H1 (cell line): ENCODE measurements around the gene RHBDL2. TPM values are rescaled to one million over a fixed set of nuclear protein-coding genes. Genes with fewer than 3 reads are reported as not detected.

Experiments used
- BRCA1 ChIP-seq: IDR thresholded peaks from 2 replicates; pipeline ENCODE4 v1.6.1; 2012; ENCODE audit warnings: low read depth, low read length, improper control_type of control experiment
- POU5F1 ChIP-seq: IDR thresholded peaks from 2 replicates; pipeline ENCODE4 v1.6.1; 2011; ENCODE audit warnings: low read depth, mild to moderate bottlenecking, low read length, moderate library complexity
- polyA plus RNA-seq, 7 experiments: library from polyadenylated mRNA; depleted of rRNA in 3 of 7; stranded (reverse) in 5 of 7; unstranded in 2 of 7; fragments of >200 nt in 5 of 7; fragments of 200-250 nt in 2 of 7; gene quantifications; 1 replicate in 5 of 7; 2 replicates in 1 of 7; 4 replicates in 1 of 7; pipeline versions ENCODE4 v1.2.1 to v1.2.3, GENCODE V29; 2011 to 2013; ENCODE audit warnings: missing spikeins in 2 of 7, mixed read lengths in 2 of 7
- total RNA-seq: library from RNA; stranded (reverse); fragmentation: NEBNext Ultra II Directional; extraction: Animal tissue kit (Norgen Biotek cat#: 25700); gene quantifications from 2 replicates; pipeline ENCODE4 v1.2.1, GENCODE V29; 2021

Gene RHBDL2
- total and polyA plus RNA-seq, 2 of the 8 experiments (the other 6 are each of a cell fraction or from before 2014, with no cell fraction given) = 0.42 to 0.84 TPM

DNA sequence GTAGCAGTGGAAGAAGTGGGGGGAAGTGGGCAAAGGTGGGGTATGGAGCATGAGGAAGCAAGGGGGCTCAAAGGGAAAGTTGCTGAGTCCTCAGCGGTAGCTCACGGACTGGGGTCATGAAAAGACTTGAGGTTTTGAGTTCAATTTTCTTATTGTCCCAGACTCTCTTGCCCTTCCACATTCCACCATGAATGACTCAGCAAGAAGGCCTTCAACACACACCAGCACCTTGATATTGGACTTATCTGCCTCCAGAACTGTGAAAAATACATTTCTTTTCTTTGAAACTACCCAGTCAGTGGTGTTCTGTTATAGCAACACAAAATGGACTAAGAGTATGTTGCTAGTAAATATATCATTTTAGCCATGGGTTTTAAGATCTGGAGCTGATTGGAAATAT is 17.3 kb upstream of the RHBDL2 start (continued):
- no peak for TF ChIP-seq POU5F1
- no peak for TF ChIP-seq BRCA1
